CD4-positive, alpha-beta T cell treated with Interferon alpha-2 for 1 hour (primary cell): ENCODE data around the gene PTGR2.
"Not testable (repeated sequence)": the region's sequence is repeated elsewhere in the genome, so short reads cannot be mapped to it uniquely, and the experiment has no call there.

Experiments used
- DNase-seq, 2 donors: peaks; one replicate each; pipeline ENCODE4 v3.0.0-alpha.2; 2020 to 2022

PTGR2 gene

DNA sequence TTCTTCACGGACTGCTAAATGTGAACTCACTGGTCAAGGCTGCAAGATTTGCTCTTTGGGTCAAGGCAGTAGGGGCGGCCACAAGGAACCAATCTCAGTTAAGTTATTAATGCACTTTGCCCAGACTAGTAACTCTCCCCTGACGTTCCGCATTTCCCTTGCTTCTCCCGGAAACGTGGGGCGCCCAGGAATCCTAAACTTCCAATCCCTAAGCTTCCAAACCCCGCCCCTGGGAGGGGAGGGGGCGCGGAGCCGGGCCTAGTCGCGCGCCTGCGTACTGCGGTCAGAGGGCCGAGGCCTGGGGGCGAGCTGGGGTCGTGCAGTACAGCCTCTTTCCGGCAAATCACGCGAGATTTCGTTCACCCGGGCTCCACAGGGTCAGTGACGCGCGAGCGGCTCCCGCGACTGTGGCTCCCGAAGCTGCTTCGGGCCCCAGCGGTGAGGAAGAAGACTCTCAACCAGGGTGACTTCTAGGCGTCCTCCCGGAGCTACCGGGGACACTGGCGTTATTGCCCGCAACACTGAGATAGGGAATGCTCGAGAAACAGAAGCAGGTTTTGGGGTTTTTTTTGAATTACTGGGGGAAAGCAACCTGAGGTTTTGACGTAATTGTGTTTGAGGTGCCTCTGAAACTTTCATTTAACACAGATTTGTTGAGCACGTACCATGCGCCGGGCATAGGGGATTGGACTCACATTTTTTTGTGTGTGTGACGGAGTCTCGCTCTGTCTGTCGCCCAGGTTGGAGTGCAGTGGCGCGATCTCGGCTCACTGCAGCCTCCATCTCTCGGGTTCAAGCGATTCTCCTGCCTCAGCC is at the start of gene PTGR2:
PTGR2 (plus strand) TSS at position 265 of the 816 bp plus-strand sequence. CDS start 7,032 bp downstream, outside the sequence.
- DNase-seq, result peak; percentile 95

DNA sequence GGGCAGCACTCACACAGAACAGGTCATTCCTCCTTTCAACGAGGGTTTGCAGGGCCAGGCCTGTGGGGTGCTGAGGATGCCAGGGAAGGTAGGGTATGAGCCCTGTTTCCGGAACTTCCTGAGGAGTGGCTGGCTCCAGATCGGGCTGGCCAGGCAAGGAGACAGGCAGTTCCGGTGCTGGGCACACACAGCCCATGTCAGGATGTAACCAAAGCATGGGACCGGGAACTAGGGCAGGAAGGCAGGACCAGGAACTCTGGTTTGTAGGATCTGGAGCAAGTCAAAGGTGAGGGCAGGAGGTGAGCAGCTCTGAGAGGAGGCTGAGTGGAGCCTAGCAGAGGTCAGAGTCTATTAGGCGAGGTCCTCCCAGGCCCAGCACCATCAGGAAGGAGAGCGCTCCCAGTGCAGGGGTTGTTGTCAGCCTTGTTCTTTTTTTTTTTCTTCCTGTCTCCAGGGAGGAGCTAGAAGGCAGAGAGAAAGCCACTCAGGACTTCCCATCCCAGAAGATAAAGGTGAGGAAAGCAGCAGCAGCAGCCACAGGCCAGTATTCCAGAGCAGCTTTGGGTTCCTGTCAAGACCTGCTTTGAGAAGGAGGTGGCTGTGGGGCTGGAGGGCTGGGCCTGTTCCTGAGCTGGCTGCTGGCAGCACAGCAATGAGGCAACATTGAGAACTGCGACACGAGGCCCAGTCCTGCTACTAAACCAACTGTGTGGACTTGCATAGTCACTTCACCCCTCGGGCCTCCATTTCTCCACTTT is 49.0 kb upstream of the PTGR2 start:
- DNase-seq, result no peak

DNA sequence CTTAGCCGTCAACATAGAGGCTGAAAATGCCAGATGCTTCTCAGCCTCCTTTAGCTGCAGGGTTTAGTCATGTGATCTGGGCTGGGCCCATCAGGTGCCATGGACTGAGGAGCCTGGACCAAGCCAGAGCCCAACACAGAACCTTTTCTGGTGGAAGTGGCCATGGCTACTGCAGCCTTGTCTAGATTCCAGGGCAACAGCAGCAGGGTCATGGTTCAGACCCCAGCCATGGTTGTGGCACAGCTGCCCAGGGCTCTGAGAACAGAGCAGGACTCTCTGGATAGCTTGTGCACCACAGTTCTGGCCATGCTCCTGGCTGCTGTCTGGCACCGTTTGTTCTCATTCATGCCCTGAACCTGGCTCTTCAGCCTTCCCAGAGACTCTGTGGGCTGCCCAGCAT is 47.0 kb upstream of the PTGR2 start:
- no peak for DNase-seq

DNA sequence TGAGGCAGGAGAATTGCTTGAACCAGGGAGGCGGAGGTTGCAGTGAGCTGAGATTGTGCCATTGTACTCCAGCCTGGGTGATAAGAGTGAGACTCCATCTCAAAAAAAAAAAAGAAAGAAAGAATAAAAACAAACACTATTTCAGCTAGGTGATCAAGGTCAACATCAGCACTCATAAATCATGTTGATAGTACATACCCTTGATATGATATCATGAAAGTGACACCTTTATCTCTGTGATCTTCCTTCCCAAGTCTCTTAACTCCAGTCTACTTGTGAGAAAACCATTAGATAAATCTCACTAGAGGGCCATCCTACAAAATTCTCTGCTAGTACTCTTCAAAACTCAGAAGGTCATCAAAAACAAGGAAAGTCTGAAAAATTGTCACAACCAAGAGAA is 44.2 kb upstream of the PTGR2 start:
- DNase-seq, result no peak

DNA sequence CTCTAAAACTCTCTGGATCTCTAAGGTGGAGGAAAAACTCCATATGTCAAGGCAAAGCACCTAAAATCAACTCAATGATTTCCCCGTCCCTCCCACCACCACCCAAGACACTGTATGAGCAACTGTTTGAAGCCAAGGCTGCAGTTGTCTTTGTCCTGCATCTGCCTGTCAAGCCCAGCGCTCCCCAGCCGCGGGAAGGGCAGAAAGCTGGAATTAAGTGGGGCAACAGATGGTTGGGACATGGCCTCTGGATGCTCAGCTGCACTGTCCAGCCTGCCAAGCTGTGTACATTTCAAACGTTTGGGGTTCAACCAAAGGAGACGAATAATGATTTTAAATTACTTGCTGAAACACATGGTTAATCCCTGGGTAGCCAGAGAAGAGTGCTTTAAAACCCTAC is 42.2 kb upstream of the PTGR2 start:
- no peak for DNase-seq

DNA sequence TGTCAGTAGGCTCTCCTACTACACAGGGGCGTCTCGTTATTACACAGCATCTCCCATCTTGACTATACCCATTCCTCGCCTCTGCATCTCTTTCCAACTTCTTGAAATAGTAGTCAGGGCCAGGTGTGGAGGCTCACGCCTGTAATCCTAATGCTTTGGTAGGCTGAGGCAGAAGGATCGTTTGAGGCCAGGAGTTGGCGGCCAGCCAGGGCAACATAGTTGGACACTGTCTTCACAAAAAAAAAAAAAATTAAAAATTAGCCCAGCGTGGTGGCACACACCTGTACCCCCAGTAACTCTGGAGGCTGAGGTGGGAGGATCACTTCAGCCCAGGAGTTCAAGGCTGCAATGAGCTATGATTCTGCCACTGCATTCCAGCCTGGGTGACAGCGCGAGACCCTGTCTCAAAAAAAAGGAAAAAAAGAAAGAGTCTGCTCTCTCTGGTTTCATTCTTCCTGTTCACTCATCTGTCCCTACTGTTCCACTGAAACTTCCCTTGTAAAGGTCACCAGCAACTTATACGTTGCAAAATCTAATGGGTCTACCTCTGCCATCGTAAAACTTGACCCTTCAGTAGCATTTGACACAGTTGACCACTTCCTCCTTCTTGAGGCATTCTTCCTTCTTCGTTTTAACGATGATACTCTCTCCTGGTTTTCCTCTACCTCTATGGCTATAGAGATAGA is 41.0 kb upstream of the PTGR2 start:
- DNase-seq, result no peak

DNA sequence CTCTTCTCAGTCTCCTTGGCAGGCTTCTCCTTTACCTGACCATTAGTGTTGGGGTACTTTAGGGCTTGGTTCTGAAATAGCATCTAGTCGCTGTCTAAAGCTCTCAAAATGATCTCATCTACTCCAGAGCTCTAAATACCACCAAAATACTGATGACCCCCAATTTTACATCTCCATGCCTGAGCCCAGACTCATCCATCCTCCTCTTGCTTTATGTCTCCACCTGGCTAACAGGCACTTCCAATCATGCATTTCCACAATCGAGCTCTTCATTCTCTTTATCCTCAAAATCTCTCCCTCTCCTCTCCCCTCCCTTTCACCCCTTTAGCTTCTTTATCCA is 40.5 kb upstream of the PTGR2 start:
- no peak for DNase-seq

DNA sequence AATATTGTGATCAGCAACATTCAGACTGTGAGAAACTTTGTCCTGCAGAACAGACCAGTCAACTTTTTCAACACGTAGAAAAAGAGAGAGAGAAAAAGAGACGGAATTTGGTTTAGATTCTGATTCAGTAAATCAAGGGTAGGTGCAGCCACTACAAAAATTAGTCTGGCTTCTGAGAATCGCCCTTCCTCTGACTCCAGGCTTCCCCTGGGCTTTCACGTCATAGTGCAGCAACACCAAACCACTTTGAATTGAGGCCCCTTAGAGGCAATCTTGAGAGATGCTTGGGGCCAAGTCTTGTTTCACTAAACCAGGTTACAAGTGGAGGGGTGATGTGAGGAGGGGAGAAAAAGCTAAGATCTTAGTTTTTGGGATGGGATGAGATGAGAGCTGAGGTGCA is 37.5 kb upstream of the PTGR2 start:
- no peak for DNase-seq

DNA sequence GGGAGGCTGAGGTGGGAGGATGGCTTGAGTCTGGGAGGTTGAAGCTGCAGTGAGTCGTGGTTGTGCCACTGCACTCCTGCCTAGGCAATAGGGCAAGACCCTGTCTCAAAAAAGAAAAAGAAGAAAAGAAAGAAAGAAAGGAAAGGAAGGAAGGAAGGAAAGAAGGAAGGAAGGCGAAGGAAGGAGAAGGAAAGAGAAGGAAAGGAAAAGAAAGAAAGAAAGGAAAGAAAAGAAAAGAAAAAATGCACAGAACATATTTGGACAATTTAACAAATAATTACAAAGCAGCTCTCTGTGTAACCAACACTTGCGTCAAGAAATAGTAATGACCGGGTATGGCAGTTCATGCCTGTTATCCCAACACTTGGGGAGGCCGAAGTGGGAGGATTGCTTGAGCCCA is 35.8 kb upstream of the PTGR2 start:
- no peak for DNase-seq

DNA sequence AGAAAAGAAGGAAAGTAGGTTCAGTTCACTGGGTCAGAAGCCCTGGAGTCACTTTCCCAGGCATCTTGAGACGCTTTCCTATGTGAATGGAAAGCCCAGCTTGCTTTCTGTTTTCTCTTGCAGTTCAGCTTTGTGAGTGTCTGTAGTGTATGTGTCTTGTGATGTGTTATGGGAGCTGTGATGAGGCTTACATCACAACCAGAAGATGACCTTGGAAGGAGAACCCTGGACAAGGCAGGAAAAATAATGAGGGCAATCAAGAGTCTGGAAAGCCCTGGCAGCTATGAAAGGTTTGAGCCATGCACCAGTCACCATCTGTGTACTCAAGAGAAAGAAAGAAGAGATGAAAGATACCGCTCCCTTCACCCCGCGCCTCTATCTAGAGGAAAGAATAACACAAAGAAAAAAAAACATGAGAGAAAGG is 35.2 kb upstream of the PTGR2 start:
- DNase-seq, result no peak

DNA sequence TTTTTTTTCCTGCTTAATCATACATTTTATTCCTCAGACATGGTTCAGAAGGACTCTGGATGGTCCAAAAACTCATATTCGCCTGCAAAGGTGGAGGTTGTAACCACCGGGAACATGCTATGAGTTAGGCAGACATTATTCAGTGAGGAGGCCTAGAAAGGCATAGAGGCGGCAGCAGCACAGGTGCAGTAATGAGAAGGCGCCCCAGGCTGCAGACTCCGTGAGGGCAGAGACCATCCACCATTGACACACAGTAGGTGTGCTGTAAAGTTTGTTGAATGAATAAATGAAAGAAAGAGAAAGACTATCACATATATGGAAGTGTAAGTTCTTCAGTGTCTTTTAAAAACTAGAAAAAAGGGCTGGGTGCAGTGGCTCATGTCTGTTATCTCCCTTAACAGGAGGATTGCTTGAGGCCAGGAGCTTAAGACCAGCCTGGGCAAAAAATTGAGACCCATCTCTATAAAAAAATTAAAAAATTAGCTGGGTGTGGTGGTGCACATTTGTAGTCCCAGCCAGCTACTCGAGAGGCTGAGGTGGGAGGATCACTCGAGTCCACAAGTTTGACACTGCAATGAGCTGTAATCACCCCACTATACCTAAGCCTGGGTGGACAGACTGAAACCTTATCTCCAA is 34.5 kb upstream of the PTGR2 start:
- no peak for DNase-seq

DNA sequence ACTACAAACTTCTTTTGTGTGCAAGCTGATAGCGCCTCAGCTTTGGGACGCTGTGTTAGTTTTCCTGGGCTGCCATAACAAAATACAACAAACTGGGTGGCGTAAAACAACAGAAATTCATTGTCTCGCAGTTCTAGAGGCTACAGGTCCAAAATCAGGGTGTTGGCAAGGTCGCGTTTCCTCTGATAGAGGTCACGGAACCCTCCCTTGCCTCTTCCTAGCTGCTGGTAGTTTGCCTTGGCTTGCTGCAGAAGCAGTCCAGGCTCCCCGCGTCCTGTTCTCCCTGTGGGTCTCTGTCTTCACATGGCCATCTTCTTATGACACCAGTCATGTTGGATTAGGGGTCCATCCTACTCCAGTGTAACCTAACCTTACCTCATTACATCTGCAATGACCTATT is 32.8 kb upstream of the PTGR2 start:
- no peak for DNase-seq

DNA sequence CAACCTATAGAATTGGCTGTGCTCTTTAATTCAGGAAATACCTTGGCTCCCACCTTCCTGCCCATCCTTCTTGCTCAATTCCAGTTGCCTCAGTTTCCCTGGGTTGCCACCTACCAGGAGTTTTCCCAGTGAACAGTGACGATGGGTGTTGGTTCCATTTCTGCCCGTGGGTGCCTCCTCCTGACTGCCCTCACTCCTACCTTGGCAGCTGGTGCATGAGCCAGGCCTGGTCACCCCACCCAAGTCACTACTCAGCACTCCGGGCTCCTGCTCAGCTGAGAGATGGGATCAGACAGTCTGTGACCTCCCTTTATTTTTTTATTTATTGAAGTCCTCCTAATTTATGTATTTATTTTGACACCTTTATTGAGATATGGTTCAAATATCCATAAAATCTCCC is 31.0 kb upstream of the PTGR2 start:
- no peak for DNase-seq

DNA sequence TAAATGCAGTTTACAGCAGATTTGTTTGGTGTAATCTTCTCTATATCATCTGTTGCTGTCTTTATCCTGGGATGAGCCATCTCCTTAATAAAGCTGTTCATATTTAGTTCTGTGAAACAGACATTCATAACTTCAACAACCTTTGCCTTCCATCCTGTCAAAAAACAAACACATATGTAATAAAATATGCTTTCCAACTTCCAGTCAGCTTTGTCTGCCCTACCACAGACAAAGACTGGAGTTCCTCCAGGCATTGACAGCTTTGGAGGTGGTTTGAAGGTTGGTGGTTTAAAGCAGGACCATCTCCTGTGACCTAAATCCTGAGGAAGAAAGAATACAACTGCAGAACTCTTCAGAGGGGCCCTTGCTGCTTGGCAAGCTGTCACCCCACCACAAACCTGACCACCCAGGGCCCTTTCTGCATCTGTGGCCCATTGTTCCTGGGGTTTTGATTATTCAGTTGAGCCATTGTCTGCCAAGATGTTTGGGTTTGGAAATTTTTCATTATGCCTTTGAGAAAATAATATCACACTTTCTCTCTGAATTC is 28.2 kb upstream of the PTGR2 start:
- no peak for DNase-seq

DNA sequence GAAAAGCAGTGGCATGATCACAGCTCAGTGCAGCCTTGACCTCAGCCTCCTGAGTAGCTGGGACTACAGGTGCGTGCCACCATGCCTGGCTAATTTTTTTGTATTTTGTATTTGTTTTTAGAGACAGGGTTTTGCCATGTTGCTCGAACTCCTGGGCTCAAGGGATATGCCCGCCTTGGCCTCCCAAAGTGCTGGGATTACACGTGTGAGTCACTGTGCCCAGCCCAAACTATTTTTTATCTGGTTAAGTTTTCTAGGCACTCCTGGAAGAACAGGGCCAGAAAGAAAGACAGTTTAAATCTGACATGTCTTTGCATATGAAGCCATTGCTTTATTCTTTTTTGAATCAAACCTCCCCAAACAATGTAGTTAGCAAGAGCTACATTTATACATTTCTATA is 27.5 kb upstream of the PTGR2 start:
- DNase-seq, result no peak

DNA sequence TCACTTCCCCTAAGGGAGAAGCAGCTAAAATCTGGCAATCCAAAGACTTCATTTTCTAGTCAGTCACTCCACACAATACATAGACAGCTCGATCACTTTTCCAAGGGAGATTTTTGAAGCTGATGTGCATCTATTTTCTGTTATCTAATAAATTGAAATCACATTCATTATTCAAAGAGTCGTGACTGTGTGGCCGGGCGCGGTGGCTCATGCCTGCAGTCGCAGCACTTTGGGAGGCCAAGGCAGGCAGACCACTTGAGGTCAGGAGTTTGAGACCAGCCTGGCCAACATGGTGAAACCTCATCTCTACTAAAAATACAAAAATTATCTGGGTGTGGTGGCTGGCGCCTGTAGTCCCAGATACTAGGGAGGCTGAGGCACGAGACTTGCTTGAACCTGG is 27.1 kb upstream of the PTGR2 start:
- no peak for DNase-seq

DNA sequence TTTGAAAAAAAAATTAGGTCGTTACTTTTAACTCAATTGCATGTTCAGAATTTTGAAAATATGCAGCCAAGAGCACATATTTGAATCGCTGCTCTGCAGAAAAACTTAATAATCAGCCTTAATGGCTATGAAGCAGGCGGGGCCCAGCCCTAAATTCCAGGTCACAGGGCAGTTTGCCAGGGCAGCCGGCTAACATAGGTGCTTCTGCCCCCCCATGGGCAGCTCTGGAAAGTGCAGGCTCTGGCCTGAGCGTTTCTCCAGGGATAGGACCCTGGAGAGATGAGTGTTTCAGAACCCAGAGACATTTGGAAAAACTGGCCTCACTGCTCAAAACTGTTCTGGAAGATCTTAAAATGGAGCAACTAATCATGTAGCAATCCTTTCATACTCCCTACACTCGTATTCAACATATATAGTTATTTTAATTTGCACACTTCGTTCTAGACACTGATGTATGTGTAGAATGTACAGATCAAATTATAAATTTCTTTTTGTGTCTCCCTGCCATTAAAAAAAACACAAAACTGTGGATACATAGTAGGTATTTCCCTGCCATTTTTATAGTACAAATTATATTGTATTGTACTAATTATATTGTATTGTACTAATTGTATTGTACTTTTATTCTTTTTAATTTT is 26.0 kb upstream of the PTGR2 start:
- DNase-seq, result peak; percentile 76 to 82

DNA sequence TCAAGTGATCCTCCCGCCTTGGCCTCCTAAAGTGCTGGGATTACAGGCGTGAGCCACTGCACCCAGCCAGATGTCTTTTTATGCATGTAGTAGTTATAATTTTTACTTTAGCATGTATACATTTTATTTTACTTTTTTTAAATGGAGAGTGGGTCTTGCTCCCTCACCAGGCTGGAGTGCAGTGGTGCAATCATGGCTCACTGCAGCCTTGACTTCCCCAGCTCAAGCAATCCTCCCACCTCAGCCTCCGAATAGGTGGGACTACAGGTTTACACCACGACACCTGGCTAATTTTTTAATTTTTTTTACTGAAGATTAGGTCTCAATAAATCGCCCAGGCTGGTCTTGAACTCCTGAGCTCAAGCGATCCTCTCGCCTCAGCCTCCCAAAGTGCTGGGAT is 24.4 kb upstream of the PTGR2 start:
- DNase-seq, result not testable (repeated sequence)

DNA sequence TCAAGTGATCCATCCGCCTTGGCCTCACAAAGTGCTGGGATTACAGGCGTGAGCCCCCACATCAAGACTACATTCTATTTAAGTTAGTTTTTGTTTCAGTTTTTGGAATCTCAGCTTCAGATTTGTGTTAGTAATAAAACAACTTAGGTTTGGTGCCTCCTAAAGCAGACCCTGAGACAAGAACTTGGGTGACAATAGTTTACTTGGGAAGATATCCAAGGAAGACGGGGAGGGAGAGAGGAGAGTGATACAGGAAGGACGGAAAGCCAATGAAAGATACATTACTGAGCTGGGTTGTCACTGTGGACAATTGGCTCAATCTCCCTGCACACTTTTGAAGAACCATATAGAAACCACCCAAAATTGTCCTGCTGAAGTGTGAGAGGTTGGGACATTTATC is 22.6 kb upstream of the PTGR2 start:
- no peak for DNase-seq

DNA sequence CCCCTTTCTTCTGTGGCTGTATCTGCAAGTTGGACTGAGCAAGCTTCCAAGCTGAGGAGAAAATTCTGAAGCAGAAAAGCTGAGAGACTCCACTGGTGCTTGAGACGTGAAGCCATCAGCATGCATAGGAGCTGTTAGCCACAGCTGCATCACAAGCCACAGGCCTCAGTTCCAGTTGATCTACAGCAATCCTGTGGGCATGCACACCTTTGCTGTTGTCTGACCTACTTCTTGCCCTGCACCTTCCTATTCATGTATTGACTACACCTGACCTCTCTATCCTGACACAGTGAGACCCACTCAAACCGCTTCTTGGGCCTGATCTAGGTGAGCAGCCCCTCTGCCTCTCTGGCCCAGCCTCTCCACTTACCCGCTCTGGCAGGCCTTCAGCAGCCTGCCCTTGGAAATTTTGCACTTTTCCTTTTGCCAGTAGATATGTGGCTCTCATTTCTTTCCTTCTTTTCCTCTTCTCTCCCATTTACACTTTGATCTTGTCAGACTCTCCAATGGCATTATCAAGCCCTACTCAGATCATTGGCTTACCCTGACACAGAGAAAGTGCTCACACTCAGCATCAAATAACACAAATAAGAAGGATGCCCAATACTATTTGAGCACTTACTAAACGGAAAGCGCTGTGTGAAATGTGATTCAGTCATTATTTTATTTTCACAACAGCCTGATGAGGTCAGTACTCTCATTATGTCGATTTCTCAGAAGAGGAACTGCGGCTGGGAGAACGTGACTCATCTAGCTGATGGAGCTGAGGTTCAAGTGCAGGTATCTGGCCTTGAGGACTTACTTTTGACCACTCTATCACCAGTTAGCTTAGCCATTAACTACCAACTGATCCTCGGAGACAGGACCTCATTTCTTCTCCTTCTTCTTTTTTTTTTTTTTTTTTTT is 21.9 kb upstream of the PTGR2 start:
- peak; percentile 38 to 53 for DNase-seq

DNA sequence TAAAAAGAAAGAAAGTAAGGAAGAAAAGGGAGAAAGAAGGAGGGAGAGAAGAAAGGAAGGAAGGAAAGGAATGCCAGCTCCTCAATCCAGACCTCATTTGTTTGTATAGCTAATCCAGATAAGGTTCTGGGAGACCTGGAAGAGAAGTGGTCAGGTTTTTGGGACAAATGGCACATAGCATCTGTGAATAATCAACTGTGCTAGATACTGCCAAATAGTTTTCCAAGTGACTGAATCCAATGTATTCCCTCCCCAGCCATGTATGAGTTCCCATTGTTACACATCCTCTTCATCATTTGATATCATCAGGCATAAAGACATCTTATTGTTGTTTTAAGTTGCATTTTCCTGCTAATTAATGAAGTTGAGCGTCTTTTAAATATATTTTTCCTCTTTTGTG is 18.6 kb upstream of the PTGR2 start:
- DNase-seq, result no peak
